BLaER1 treated with 17β-estradiol and CSF1 and Interleukin-3, amounts not matched to agents 10 nM and 100 nM (cell line): ENCODE measurements around the gene GPSM3.
A peak's percentile ranks its signal among the peaks of the same experiment; 100 is the strongest.

Source experiments
- H3K27ac ChIP-seq, 11 experiments: shearing (Covaris generic); formaldehyde crosslinking; 2 replicates each; pipeline ENCODE4 v1.8.1; 2022
- H3K27me3 ChIP-seq, 11 experiments: shearing (Covaris generic); formaldehyde crosslinking; 2 replicates each; pipeline ENCODE4 v1.8.1; 2022
- H3K36me3 ChIP-seq, 11 experiments: shearing (Covaris generic); formaldehyde crosslinking; 2 replicates each; pipeline ENCODE4 v1.8.1; 2022
- H3K4me1 ChIP-seq, 10 experiments: shearing (Covaris generic); formaldehyde crosslinking; 2 replicates each; pipeline ENCODE4 v1.8.1; 2022
- H3K4me2 ChIP-seq, 11 experiments: shearing (Covaris generic); formaldehyde crosslinking; 2 replicates each; pipeline ENCODE4 v1.8.1; 2022
- H3K4me3 ChIP-seq, 10 experiments: shearing (Covaris generic); formaldehyde crosslinking; 2 replicates each; pipeline ENCODE4 v1.8.1; 2022
- H3K9ac ChIP-seq, 11 experiments: shearing (Covaris generic); formaldehyde crosslinking; 2 replicates each; pipeline ENCODE4 v1.8.1; 2022
- H3K9me3 ChIP-seq, 11 experiments: shearing (Covaris generic); formaldehyde crosslinking; replicated peaks in 1 of 11; 2 replicates each; pipeline ENCODE4 v1.8.1; 2022
- H4K20me1 ChIP-seq, 11 experiments: shearing (Covaris generic); formaldehyde crosslinking; 2 replicates each; pipeline ENCODE4 v1.8.1; 2022
- Cebpa-rat ChIP-seq, 11 experiments: shearing (Covaris generic); IDR thresholded peaks; 2 replicates each; pipeline ENCODE4 v1.8.1; 2022

The GPSM3 gene

DNA sequence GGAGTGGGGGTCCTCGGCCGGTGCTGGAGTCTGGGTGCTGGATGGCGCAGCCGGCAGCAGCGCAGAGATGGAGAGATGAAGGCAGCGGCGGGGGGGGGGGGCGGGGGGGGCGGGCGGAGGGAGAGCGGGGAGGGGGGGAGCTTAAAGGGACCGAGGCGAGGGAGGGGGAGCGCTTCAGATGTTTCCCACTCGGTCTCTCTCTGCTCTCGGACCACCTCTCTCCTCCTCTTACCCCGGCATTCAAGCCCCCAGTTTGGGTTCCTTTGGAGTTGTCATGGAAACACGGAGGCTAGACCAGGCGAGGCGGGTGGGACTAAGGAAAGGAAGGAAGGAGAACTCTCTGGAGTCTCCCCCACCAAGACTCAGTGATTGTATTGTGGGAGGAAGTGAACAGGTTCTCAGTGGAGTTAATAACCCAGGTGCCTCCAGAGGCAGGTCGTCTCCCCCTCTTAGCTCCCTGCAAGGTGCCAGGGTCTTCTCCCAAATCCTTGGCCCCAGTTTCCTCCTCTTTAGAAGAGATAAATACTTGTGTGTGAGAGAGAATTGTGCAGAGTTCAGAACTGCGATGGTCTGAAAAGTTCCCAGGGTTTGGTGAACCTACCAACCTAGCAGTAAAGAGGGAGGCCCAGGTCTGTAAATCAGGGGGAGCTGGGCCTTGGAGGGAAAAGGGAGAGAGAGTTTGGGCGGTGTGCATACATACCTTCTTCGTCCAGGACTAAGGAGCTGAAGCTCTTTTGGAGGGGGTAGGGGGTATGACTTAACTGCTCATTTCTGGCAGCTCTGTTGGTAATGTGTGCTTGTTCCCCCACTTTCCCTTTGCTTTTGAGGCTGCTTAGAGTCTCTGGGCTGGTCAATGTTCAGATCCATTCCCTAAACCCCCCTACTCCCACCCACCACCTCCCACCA lies 40.3 kb downstream of the GPSM3 start, which contains the start of gene PRRT1:
Gene PRRT1, minus strand, starts transcription at position 77 of the 906 bp plus-strand sequence. CDS start 112 bp downstream, outside the sequence.
- H3K27ac ChIP-seq = 0 out of 22 replicates have a peak within 1 kb of the TSS, but pooled peaks of 1 of the 11 experiments have one; percentile 82
- peak within 1 kb of the TSS in 5 of 11 experiments; percentile 33 to 87 (median 81); a peak in 2 of 22 replicates for H3K9ac ChIP-seq
- no peak for TF ChIP-seq Cebpa-rat (IDR thresholded peaks at IDR 0.05)
- peaks cover 0 to 19% (median 8%) of the 10 kb centered on the region in 11 experiments; a peak in 11 of 22 replicates for H3K27me3 ChIP-seq
- H3K36me3 ChIP-seq = peaks cover under 1 to 17% (median 13%) of the 10 kb centered on the region in 11 experiments; a peak in 16 of 22 replicates
- H3K9me3 ChIP-seq = peaks cover 0 to 9% (median 6%) of the 10 kb centered on the region in 11 experiments; a peak in 8 of 22 replicates
- 0 out of 20 replicates have a peak within 1 kb of the TSS, but pooled peaks of 1 of the 10 experiments have one; percentile 33 for H3K4me3 ChIP-seq
- peaks cover 11 to 39% (median 31%) of the 10 kb centered on the region in 10 experiments for H3K4me1 ChIP-seq
- H4K20me1 ChIP-seq = no peaks in the 10 kb centered on the region
- peak within 1 kb of the TSS; percentile 11 to 99 (median 97); a peak in 20 of 22 replicates for H3K4me2 ChIP-seq

- peak overlapping the region in 2 of 11 experiments; percentile 15 to 16; a peak in 1 of 22 replicates for H3K4me2 ChIP-seq
- peaks cover 0 to 19% (median 8%) of the 10 kb centered on the region in 11 experiments; a peak in 11 of 22 replicates for H3K27me3 ChIP-seq
- no peak overlapping the region; a peak in 1 of 22 replicates for H3K9ac ChIP-seq
- H3K4me1 ChIP-seq = peaks cover 11 to 39% (median 31%) of the 10 kb centered on the region in 10 experiments
- peaks cover 0 to 9% (median 6%) of the 10 kb centered on the region in 11 experiments; a peak in 8 of 22 replicates for H3K9me3 ChIP-seq
- no peaks in the 10 kb centered on the region for H4K20me1 ChIP-seq
- no peak overlapping the region for H3K4me3 ChIP-seq
- TF ChIP-seq Cebpa-rat (IDR thresholded peaks at IDR 0.05) = no peak
- H3K36me3 ChIP-seq = peaks cover 0 to 9% (median 5%) of the 10 kb centered on the region in 11 experiments; a peak in 15 of 22 replicates
- no peak overlapping the region for H3K27ac ChIP-seq
Measured at GRCh38 chr6:32151181-32151862, 41.1 kb downstream of the GPSM3 start.

DNA sequence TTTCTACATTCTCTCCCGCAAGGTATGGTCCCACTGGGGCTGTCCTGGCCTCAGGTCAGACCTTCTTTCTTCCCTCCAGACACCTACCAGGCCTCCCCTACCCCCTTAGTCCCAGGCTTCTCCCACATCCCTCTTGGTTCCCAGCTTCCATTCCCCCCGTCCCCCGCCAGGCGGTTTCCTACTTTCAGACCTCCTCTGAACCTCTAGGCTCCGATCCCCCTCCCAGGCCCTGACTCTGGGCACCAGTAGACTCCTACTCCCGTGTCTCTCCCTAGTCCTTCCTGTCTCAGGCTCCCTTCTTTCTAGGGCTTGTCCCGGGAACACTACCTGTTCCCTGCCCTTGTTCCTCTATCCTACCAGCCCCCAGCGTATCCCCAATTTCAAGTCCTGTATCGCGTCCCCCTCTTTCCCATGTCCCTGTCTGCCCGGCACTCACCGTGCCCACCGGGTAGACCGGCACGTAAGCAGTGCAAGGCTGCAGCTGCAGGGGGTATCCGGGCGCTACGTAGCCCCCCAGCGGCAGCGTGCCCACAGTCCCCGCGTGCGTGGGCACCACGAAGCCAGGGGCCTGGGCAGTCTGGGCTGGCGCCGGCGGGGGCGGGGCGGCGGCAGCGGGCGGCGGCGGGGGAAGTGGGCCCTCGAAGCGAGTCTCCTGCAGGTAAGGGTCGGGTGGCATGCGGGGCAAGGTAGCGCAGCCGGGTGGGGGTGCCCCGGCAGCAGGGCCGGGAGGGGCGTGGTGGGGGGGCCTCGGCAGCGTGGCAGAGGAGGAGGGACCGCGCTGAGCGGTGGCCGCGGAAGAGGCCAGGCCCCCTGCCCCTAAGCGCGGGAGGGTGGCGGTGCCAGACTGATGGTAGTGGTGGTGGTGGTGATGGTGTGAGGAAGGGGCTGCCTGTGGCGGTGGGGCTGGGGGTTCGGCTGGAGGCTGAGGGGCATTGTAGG lies 42.2 kb downstream of the GPSM3 start:
- no peaks in the 10 kb centered on the region for H4K20me1 ChIP-seq
- H3K4me1 ChIP-seq = peaks cover 6 to 30% (median 23%) of the 10 kb centered on the region in 10 experiments
- no peak for TF ChIP-seq Cebpa-rat (IDR thresholded peaks at IDR 0.05)
- peaks cover 0 to 9% (median 6%) of the 10 kb centered on the region in 11 experiments; a peak in 8 of 22 replicates for H3K9me3 ChIP-seq
- no peaks in the 10 kb centered on the region for H3K36me3 ChIP-seq
- no peak overlapping the region for H3K9ac ChIP-seq
- H3K27me3 ChIP-seq = peaks cover 0 to 19% (median 8%) of the 10 kb centered on the region in 11 experiments; a peak in 11 of 22 replicates
- no peak overlapping the region for H3K4me3 ChIP-seq
- no peak overlapping the region for H3K4me2 ChIP-seq
- no peak overlapping the region for H3K27ac ChIP-seq

DNA sequence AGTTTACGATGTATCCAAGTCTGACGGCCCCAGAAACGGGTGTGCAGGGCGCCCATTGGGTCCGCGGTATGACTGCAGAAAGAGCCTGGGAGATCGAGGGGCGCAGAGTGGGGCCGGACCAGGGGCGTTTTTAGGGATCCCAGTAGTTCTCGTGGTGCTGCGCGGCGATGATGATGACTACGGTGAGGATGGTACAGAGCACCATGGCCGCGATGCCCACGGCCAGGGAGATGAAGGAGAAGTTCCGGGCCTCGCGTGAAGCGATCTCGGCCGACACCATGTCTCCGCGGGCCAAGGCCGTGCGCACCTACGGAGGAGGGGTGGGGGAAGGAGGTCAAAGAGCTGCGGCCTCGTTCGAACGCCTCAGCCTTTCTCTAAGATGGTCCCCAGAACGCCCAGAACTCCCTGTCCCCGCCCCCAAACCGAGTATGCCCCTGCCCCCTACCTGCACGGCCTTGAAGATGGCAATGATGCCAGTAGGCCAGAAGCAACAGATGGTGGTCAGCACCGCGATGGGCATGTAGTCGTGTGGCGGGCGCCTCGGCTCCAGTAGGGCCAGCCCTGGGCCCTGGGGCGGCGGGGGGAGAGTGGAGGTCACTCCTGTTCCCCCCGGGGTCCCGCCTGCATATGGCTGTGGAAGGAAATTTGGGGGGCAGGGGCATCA lies 43.2 kb downstream of the GPSM3 start:
- no peak for TF ChIP-seq Cebpa-rat (IDR thresholded peaks at IDR 0.05)
- H3K27me3 ChIP-seq = peaks cover 0 to 19% (median 8%) of the 10 kb centered on the region in 11 experiments; a peak in 11 of 22 replicates
- H3K9me3 ChIP-seq = peaks cover 0 to 9% (median 6%) of the 10 kb centered on the region in 11 experiments; a peak in 8 of 22 replicates
- H3K36me3 ChIP-seq = no peaks in the 10 kb centered on the region
- no peak overlapping the region for H3K4me2 ChIP-seq
- peaks cover 0 to 24% (median 16%) of the 10 kb centered on the region in 10 experiments; a peak in 16 of 20 replicates for H3K4me1 ChIP-seq
- H3K4me3 ChIP-seq = no peak overlapping the region
- no peak overlapping the region for H3K27ac ChIP-seq
- H3K9ac ChIP-seq = no peak overlapping the region
- H4K20me1 ChIP-seq = no peaks in the 10 kb centered on the region

DNA sequence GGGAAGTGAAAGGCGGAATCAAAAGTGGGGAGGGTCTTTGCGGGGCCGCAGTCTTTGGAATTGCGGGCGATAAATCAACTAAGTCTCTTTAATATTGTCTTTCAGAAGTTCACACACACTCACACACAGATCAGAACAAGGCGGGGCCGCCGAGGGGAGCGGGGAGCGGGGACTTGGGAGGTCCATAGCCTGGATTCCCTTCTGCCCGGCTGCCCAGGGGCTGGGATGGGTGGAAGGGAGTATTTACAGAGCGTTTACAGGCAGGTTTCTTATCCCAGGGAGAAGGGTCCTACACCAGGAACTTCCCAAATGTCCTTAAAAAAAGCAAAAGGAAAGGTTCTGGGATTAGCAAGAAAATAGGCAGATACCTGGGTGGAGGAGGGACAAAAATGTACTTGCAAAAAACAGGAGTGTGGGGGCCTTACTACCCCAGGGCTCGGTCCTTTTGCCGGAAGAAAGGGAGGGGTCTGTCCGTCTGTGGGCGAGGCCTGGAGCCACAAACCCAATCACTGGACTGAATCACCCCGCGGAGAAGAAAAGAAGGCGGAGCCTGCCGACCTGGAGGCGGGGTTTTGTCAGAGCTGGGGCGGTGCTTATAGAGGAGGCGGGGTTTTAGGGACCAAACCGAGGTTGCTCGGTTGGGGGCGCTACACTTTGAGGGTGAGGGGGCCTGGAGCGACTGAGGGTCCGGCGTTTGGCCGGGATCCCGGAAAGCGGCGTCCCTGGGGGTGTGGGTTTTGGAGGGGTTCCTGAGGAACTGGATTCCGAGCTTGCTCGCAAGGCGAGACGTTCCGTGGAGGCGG lies 44.0 kb downstream of the GPSM3 start:
- Histone ChIP-seq H3K9me3 (peaks cover 0 to 9% (median 6%) of the 10 kb centered on the region in 11 experiments; a peak in 8 of 22 replicates), H3K4me2 (no peak overlapping the region), H4K20me1 (no peaks in the 10 kb centered on the region), H3K4me3 (no peak overlapping the region), H3K4me1 (peaks cover 0 to 21% (median 16%) of the 10 kb centered on the region in 10 experiments; a peak in 16 of 20 replicates), H3K27me3 (peaks cover 0 to 19% (median 8%) of the 10 kb centered on the region in 11 experiments; a peak in 11 of 22 replicates), H3K36me3 (no peaks in the 10 kb centered on the region), H3K27ac (no peak overlapping the region), H3K9ac (no peak overlapping the region)
- no peak for TF ChIP-seq Cebpa-rat (IDR thresholded peaks at IDR 0.05)

DNA sequence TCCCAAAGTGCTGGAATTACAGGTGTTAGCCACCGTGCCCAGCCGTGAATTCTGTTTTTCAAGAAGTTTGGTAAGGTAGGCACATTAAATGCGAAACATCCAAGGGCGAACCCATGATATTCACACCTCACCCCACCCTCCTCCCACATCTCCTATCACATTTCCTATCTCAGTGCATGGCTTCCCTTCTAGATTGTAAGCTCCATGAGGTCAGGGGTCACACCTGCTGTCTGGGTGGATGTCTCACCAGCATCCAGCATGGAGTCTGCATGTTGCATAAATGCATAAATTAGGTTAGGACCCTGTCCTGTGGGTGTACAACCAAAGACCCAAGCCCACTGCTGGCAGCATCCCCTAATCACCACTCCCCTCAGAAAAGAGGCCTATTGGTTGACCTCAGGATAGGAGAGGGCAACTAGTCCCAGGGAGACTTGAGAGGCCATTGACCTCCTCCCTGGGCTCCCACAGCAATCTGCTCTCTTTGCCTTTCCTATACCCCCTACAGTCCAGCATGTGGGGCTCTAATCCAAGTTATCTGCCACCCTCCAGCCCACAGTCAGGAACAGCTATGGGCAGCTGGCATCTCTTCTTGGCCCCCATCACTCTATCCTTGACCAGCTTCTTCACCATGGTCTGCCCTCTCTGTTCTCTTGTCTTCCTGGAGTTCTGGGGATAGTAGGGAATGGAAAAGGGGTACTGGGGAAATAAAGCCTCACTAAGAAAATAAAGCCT lies 44.9 kb downstream of the GPSM3 start:
- Histone ChIP-seq H3K36me3 (no peaks in the 10 kb centered on the region), H3K27me3 (peaks cover 0 to 19% (median 8%) of the 10 kb centered on the region in 11 experiments; a peak in 11 of 22 replicates), H4K20me1 (no peaks in the 10 kb centered on the region), H3K27ac (no peak overlapping the region), H3K4me3 (no peak overlapping the region), H3K4me2 (no peak overlapping the region), H3K9me3 (peaks cover 0 to 9% (median 6%) of the 10 kb centered on the region in 11 experiments; a peak in 8 of 22 replicates), H3K9ac (no peak overlapping the region), H3K4me1 (peaks cover 0 to 12% (median 7%) of the 10 kb centered on the region in 10 experiments; a peak in 16 of 20 replicates)
- no peak for TF ChIP-seq Cebpa-rat (IDR thresholded peaks at IDR 0.05)
